ENCODE measurements around the gene LAMC3.

DNA sequence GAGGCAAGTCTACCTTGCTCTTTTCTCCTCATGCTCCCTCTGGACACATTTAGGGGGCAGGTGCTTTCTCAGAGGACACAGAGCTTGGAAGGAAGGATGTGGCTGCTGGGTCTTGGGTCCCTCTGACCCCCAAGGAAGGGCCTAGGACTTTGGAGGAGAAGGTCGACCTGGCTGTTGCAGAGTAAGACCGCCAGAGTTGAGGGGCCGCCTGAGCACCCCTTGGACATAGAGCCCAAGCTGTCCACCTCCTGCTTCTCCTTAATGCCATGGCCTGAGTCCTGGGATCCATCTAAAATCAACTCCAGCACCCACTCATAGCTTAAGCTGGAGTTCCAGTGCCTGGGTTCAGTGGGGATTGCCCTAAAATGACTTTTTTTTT, 20.6 kb downstream of the LAMC3 start:
- TF ChIP-seq EZH2 (IDR thresholded peaks at IDR 0.05; ENCODE audit: insufficient read depth, poor library complexity, severe bottlenecking) (no peak), EZH2phosphoT487 (IDR thresholded peaks at IDR 0.05; ENCODE audit: insufficient read depth, low read depth) (no peak)
